ENCODE data around the gene IQUB.

DNA sequence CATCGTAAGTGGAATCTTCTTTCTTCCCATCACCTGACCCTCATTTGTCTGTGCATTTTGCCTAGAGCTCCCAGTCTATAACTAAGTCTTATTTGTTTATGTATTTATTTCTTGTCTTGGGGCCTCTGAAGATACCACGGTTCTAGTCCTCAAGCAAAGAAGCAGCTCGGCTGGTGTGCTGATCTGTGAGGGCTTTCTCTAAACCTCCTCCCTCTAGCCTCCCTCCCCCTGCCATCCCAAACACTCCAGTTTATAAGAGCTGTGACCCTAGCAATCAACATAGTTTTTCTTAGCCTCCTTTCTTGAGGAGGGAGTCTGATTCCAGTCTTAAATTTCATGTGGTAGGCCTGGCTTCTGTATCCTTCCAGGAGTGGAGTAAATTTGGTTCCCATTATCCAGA lies 38.9 kb upstream of the IQUB start:
- TF ChIP-seq, protein P1, sequence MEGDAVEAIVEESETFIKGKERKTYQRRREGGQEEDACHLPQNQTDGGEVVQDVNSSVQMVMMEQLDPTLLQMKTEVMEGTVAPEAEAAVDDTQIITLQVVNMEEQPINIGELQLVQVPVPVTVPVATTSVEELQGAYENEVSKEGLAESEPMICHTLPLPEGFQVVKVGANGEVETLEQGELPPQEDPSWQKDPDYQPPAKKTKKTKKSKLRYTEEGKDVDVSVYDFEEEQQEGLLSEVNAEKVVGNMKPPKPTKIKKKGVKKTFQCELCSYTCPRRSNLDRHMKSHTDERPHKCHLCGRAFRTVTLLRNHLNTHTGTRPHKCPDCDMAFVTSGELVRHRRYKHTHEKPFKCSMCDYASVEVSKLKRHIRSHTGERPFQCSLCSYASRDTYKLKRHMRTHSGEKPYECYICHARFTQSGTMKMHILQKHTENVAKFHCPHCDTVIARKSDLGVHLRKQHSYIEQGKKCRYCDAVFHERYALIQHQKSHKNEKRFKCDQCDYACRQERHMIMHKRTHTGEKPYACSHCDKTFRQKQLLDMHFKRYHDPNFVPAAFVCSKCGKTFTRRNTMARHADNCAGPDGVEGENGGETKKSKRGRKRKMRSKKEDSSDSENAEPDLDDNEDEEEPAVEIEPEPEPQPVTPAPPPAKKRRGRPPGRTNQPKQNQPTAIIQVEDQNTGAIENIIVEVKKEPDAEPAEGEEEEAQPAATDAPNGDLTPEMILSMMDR (tag by site-specific recombination; IDR thresholded peaks at IDR 0.05), result no peak
- no peak for TF ChIP-seq ZFP69B (tag by site-specific recombination; IDR thresholded peaks at IDR 0.05)
- no peak for TF ChIP-seq INSM2 (tag by site-specific recombination; IDR thresholded peaks at IDR 0.05)
- TF ChIP-seq KLF7 (tag by site-specific recombination; IDR thresholded peaks at IDR 0.05; ENCODE audit: borderline replicate concordance), result no peak
- TF ChIP-seq ELK4 (IDR thresholded peaks at IDR 0.05; ENCODE audit: borderline replicate concordance, low read depth, low read length), result no peak
- no peak for TF ChIP-seq REST (tag by site-specific recombination; IDR thresholded peaks at IDR 0.05)
- TF ChIP-seq ZBTB7A (tag by site-specific recombination; IDR thresholded peaks at IDR 0.05; ENCODE audit: low read depth), result no peak

Measured in HEK293 (cell line).